C4-2B (cell line): Measurements from ENCODE around the gene PRR13.
"Not testable (repeated sequence)": the region's sequence is repeated elsewhere in the genome, so short reads cannot be mapped to it uniquely, and the experiment has no call there.

Experiments
- ZFX ChIP-seq: fragments of 450-650 bp; IDR thresholded peaks from 2 replicates; pipeline ENCODE4 v1.6.1; 2017
- TF ChIP-seq, protein P1 (sequence below): fragments of 450-650 bp; conservative IDR thresholded peaks from 2 replicates; pipeline ENCODE4 v1.5.1; 2017; ENCODE audit warnings: mild to moderate bottlenecking

DNA sequence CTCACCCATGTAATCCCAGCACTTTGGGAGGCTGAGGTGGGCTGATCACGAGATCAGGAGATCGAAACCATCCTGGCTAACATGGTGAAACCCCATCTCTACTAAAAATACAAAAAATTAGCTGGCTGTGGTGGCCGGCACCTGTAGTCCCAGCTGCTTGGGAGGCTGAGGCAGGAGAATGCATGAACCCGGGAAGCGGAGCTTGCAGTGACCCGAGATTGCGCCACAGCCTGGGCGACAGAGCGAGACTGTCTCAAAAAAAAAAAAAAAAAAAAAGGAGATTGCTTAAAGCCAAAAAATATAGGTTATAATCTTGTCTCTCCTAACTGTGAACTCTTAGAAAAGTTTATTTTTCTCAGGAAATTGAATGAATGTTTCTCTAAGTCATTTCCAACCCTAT is 6.2 kb upstream of the PRR13 start:
- TF ChIP-seq, protein P1, sequence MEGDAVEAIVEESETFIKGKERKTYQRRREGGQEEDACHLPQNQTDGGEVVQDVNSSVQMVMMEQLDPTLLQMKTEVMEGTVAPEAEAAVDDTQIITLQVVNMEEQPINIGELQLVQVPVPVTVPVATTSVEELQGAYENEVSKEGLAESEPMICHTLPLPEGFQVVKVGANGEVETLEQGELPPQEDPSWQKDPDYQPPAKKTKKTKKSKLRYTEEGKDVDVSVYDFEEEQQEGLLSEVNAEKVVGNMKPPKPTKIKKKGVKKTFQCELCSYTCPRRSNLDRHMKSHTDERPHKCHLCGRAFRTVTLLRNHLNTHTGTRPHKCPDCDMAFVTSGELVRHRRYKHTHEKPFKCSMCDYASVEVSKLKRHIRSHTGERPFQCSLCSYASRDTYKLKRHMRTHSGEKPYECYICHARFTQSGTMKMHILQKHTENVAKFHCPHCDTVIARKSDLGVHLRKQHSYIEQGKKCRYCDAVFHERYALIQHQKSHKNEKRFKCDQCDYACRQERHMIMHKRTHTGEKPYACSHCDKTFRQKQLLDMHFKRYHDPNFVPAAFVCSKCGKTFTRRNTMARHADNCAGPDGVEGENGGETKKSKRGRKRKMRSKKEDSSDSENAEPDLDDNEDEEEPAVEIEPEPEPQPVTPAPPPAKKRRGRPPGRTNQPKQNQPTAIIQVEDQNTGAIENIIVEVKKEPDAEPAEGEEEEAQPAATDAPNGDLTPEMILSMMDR, result not testable (repeated sequence)
- TF ChIP-seq ZFX, result not testable (repeated sequence)
